Tibial artery (tissue), 4 donors: ENCODE data around the gene ERGIC1.

Source experiments
- DNase-seq, 2 donors: peaks; one replicate each; pipeline ENCODE4 v3.0.0-alpha.2; 2019
- H3K27ac ChIP-seq, 2 donors: fragments of 200-600 bp; sonication (generic) in 1 of 2; 1 replicate in 1 of 2; 2 replicates in 1 of 2; pipeline ENCODE4 v1.5.1; 2018 to 2019; ENCODE audit warnings: mild to moderate bottlenecking in 1 of 2
- H3K27me3 ChIP-seq, 2 donors: fragments of 200-600 bp; sonication (generic) in 1 of 2; one replicate each; pipeline versions ENCODE4 v1.5.1 to v1.6.0; 2016 to 2019
- H3K36me3 ChIP-seq, 3 donors: fragments of 200-600 bp; sonication (generic) in 2 of 3; one replicate each; pipeline ENCODE4 v1.5.1; 2016 to 2019; ENCODE audit warnings: mild to moderate bottlenecking in 2 of 3
- H3K4me1 ChIP-seq, 4 donors: fragments of 200-600 bp; sonication (generic) in 2 of 4; 1 replicate in 3 of 4; 2 replicates in 1 of 4; pipeline ENCODE4 v1.5.1; 2016 to 2019
- H3K4me3 ChIP-seq, 2 donors: fragments of 200-600 bp; sonication (generic) in 1 of 2; 1 replicate in 1 of 2; 2 replicates in 1 of 2; pipeline ENCODE4 v1.5.1; 2018 to 2019; ENCODE audit warnings: mild to moderate bottlenecking in 2 of 2
- H3K9me3 ChIP-seq, 3 donors: fragments of 200-600 bp; sonication (generic) in 1 of 3; one replicate each; pipeline ENCODE4 v1.5.1; 2016 to 2019
- CTCF ChIP-seq, 2 experiments: fragments of 200-600 bp in 1 of 2; fragments of 450-650 bp in 1 of 2; IDR thresholded peaks; one replicate each; pipeline ENCODE4 v1.5.1; 2017 to 2019; ENCODE audit warnings: antibody characterized with exemption in 2 of 2, mild to moderate bottlenecking in 1 of 2, moderate library complexity in 1 of 2
- intact Hi-C: fragments of 100-400 bp; cut with DNase I; formaldehyde crosslinking; loops from one replicate; pipeline ENCODE4 v1.15.0; 2023; ENCODE audit warnings: low total_unique reads

ERGIC1 gene

DNA sequence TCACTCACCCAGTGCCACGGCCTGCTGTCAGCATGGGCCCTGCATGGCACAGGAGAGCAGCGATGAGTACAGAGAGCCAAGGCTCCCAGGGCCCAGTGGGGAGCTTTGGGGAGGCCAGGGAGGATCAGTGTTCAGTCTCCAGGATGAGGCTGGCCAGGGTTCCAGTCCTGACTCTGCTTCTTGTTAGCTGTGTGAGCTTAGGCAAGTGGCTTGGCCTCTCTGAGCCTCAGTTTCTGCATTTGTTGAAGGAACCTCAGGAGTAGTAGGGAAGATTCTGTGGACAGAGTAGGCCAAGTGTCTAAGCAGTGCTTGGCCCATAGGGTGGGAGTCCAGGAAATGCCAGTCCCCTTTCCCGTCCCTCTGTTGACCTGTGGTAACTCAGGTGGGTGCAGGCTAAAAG is 39.5 kb downstream of the ERGIC1 start:
- no peaks in the 10 kb centered on the region for H3K9me3 ChIP-seq
- TF ChIP-seq CTCF (IDR thresholded peaks at IDR 0.05): no peak
- intact Hi-C loops: loop anchor here (5.0 kb wide), 1 partner anchor 156 kb away; no protein-coding TSS in a partner anchor
- no peaks in the 10 kb centered on the region for H3K36me3 ChIP-seq
- H3K27me3 ChIP-seq: no peaks in the 10 kb centered on the region
- H3K4me3 ChIP-seq: peak overlapping the region in 1 of 2 donors; percentile 12
- peak overlapping the region; percentile 92 to 93 for H3K27ac ChIP-seq
- no peak for DNase-seq
- H3K4me1 ChIP-seq: peaks cover 10 to 87% (median 71%) of the 10 kb centered on the region in 4 donors

- peaks cover 9 to 87% (median 71%) of the 10 kb centered on the region in 4 donors for H3K4me1 ChIP-seq
- no peaks in the 10 kb centered on the region for H3K36me3 ChIP-seq
- DNase-seq: no peak
- H3K4me3 ChIP-seq: no peak overlapping the region
- peak overlapping the region; percentile 92 to 93 for H3K27ac ChIP-seq
- TF ChIP-seq CTCF (IDR thresholded peaks at IDR 0.05): no peak
- no peaks in the 10 kb centered on the region for H3K9me3 ChIP-seq
- H3K27me3 ChIP-seq: no peaks in the 10 kb centered on the region
- intact Hi-C loops: loop anchor here (5.0 kb wide), 1 partner anchor 158 kb away; no protein-coding TSS in a partner anchor
These were observed 40.8 kb downstream of the ERGIC1 start for GRCh38 chr5:172874647-172875504.

- Histone ChIP-seq H3K27me3 (no peaks in the 10 kb centered on the region), H3K4me3 (no peak overlapping the region), H3K4me1 (peaks cover 9 to 86% (median 64%) of the 10 kb centered on the region in 4 donors), H3K9me3 (no peaks in the 10 kb centered on the region), H3K36me3 (no peaks in the 10 kb centered on the region), H3K27ac (peak overlapping the region; percentile 92 to 93)
- DNase-seq: no peak
- no peak for TF ChIP-seq CTCF (IDR thresholded peaks at IDR 0.05)
- intact Hi-C loops: no loop called here
These were observed 41.6 kb downstream of the ERGIC1 start for GRCh38 chr5:172875505-172876279.

- Histone ChIP-seq H3K9me3 (no peaks in the 10 kb centered on the region), H3K27me3 (no peaks in the 10 kb centered on the region), H3K4me3 (no peak overlapping the region), H3K36me3 (no peaks in the 10 kb centered on the region), H3K27ac (peak overlapping the region; percentile 92 to 93), H3K4me1 (peaks cover 9 to 86% (median 57%) of the 10 kb centered on the region in 4 donors)
- no peak for TF ChIP-seq CTCF (IDR thresholded peaks at IDR 0.05)
- intact Hi-C loops: no loop called here
- no peak for DNase-seq
These were observed 42.5 kb downstream of the ERGIC1 start for GRCh38 chr5:172876578-172876977.

GRCh38 chr5:172877466-172878260 is 43.6 kb downstream of the ERGIC1 start:
- H3K27me3 ChIP-seq: no peaks in the 10 kb centered on the region
- no peaks in the 10 kb centered on the region for H3K36me3 ChIP-seq
- intact Hi-C loops: no loop called here
- H3K9me3 ChIP-seq: no peaks in the 10 kb centered on the region
- no peak for TF ChIP-seq CTCF (IDR thresholded peaks at IDR 0.05)
- H3K4me1 ChIP-seq: peaks cover 5 to 86% (median 52%) of the 10 kb centered on the region in 4 donors
- peak overlapping the region; percentile 91 to 96 for H3K27ac ChIP-seq
- H3K4me3 ChIP-seq: no peak overlapping the region
- DNase-seq: no peak
